ENCODE results near the gene CAPZB. TPM values are rescaled to one million over a fixed set of nuclear protein-coding genes. Genes with fewer than 3 reads are reported as not detected.

The CAPZB gene
- total RNA-seq, 1 donor from 2014 or later = 189 TPM

DNA sequence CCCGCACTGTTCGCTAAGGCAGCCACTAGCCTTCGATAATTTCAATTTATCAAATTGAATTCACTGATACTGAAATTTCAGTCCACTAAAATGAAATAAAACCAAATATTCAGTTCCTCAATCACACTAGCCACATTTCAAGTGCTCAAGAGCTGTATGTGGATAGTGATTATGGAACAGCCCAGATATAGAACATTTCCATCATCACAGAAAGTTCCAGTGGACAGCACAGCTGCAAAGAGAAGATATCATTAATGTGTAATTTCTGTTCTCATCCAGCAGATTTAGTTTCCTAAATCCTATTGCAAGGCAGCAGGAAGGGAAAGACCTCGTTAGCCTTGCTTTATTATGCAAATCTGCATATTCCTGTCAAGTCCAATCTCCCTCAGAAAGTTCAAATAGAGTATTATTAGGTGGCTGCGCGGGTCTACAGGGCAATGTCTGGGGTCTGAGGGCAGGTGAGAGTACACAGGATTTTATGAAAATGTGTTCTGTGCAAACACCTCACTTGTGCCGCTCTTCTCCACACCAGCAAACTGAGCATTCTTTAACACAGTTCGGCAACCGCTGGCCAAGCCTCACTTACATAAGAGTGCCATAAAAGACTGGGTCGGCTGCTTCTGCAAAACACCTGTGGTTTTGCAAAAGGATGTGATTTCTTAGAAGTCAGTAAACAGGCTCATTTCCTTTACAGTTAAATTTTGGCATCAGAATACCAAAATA is 22.4 kb downstream of the CAPZB start:
- H3K4me1 Mint-ChIP-seq (ENCODE audit: low read depth) = peaks cover 11% of the 10 kb centered on the region
- no peak overlapping the region for H3K27ac Mint-ChIP-seq
- H3K4me3 Mint-ChIP-seq (ENCODE audit: low read depth) = no peak overlapping the region
- TF ChIP-seq, protein P1, sequence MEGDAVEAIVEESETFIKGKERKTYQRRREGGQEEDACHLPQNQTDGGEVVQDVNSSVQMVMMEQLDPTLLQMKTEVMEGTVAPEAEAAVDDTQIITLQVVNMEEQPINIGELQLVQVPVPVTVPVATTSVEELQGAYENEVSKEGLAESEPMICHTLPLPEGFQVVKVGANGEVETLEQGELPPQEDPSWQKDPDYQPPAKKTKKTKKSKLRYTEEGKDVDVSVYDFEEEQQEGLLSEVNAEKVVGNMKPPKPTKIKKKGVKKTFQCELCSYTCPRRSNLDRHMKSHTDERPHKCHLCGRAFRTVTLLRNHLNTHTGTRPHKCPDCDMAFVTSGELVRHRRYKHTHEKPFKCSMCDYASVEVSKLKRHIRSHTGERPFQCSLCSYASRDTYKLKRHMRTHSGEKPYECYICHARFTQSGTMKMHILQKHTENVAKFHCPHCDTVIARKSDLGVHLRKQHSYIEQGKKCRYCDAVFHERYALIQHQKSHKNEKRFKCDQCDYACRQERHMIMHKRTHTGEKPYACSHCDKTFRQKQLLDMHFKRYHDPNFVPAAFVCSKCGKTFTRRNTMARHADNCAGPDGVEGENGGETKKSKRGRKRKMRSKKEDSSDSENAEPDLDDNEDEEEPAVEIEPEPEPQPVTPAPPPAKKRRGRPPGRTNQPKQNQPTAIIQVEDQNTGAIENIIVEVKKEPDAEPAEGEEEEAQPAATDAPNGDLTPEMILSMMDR (IDR thresholded peaks at IDR 0.05; ENCODE audit: unreplicated experiment) = no peak
- DNase-seq (ENCODE audit: low spot score, unreplicated experiment) = no peak
- no peaks in the 10 kb centered on the region for H3K9me3 Mint-ChIP-seq (ENCODE audit: low read depth)
- H3K27me3 Mint-ChIP-seq = no peaks in the 10 kb centered on the region
- H3K36me3 Mint-ChIP-seq (ENCODE audit: insufficient read depth) = peaks cover 6% of the 10 kb centered on the region

DNA sequence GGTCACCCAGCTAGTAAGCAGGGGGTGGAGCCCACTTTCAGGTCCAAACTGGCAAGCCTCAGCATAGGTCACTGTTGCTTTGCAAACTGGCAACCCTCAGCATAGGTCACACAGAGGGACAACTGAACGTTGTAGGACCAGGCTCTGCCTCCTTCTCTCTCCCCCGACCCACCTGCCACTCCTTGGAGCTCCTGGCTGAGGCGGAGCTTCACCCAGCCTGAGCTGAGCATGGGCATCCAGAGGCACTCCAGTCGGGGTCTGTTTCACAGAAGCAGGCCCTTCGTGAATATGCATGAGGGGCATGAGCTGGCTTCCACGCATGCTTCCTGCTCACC is 24.2 kb downstream of the CAPZB start:
- H3K36me3 Mint-ChIP-seq (ENCODE audit: insufficient read depth) = peaks cover 6% of the 10 kb centered on the region
- H3K4me1 Mint-ChIP-seq (ENCODE audit: low read depth) = peaks cover 8% of the 10 kb centered on the region
- no peaks in the 10 kb centered on the region for H3K27me3 Mint-ChIP-seq
- no peak overlapping the region for H3K27ac Mint-ChIP-seq
- H3K4me3 Mint-ChIP-seq (ENCODE audit: low read depth) = no peak overlapping the region
- TF ChIP-seq, protein P1 (IDR thresholded peaks at IDR 0.05; ENCODE audit: unreplicated experiment) = no peak
- no peaks in the 10 kb centered on the region for H3K9me3 Mint-ChIP-seq (ENCODE audit: low read depth)
- no peak for DNase-seq (ENCODE audit: low spot score, unreplicated experiment)

DNA sequence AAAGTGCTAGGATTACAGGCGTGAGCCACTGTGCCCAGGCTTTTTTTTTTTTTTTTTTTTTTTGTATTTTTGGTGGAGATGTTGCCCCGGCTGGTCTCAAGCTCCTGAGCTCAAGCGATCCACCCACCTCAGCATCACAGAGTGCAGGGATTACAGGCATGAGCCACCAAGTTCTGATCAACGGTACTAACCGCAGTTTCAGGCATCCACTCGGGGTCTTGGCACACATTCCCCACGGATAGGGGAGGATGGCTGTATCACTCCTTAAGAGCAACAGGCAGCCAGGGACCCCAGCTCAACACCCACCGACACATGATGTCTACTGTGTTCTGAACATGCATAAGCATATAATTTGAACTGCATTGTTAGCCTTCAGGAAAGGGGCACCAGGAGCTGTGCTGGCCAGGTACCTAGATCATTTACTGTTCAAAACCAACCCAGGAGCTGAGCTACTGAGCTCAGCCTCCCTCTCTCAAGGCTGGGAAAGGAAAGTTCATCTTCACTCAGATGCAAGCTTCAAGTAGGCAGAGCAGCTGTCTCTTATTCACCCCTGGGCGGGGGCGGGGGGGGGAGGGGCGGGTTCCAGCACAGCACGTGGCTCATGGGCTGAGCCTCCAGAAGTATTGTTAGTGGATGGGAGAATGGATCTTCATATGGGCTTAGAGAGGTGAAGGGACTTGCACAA is 24.7 kb downstream of the CAPZB start:
- TF ChIP-seq, protein P1 (IDR thresholded peaks at IDR 0.05; ENCODE audit: unreplicated experiment) = no peak
- no peak for DNase-seq (ENCODE audit: low spot score, unreplicated experiment)
- Mint-ChIP-seq H3K36me3 (ENCODE audit: insufficient read depth) (peaks cover 6% of the 10 kb centered on the region), H3K27ac (no peak overlapping the region), H3K4me1 (ENCODE audit: low read depth) (peaks cover 8% of the 10 kb centered on the region), H3K4me3 (ENCODE audit: low read depth) (no peak overlapping the region), H3K27me3 (no peaks in the 10 kb centered on the region), H3K9me3 (ENCODE audit: low read depth) (no peaks in the 10 kb centered on the region)

DNA sequence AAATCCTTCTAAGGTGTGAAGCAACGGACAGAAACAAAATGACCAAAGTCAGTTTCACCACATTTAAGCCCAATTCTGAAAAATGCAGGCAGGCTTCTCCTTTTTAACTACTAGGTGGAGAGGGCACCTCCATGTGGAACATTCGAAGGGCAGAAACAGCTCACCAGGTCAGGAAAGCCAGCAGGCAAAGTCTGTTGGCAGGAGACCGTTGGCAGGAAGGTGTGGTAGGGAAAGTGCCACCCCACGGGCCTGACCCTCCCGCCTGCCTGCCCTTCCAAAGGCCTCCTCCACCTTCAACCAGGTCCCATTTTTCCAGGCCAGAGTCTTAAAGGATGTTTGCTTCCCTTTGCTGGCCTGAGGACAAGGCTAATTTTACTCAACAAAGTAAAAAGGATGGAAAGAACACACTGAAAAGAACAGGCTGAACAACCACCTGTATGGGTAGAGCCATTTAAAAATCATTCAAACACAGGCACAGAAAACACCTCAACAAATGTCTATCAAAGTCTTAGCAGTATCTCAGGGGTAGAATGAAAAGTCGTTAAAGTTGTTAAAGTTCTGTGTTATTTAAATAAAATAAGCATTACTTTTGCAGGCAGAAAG is 26.4 kb downstream of the CAPZB start:
- H3K9me3 Mint-ChIP-seq (ENCODE audit: low read depth) = no peaks in the 10 kb centered on the region
- H3K4me3 Mint-ChIP-seq (ENCODE audit: low read depth) = no peak overlapping the region
- H3K27ac Mint-ChIP-seq = no peak overlapping the region
- peaks cover 2% of the 10 kb centered on the region for H3K36me3 Mint-ChIP-seq (ENCODE audit: insufficient read depth)
- no peak for DNase-seq (ENCODE audit: low spot score, unreplicated experiment)
- TF ChIP-seq, protein P1 (IDR thresholded peaks at IDR 0.05; ENCODE audit: unreplicated experiment) = no peak
- H3K27me3 Mint-ChIP-seq = no peaks in the 10 kb centered on the region
- H3K4me1 Mint-ChIP-seq (ENCODE audit: low read depth) = peaks cover 8% of the 10 kb centered on the region

DNA sequence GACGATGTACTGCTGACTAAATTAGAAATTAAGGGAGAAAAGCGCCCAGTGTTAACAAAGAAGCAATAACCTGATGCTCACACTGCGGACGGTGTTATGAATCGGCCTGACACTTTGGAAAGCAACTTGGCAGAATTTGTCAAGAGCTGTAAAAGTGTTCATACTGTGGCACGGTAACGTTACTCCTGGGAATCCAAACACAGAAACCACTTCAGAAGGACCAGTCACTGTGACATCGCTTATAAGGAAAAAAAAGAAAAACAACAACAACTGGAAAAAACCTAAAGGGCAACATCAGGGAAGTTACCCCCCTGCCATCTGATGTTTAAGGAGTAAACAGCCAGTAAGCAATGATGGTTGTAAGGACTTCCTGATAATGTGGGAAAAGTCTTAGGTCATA is 27.7 kb downstream of the CAPZB start:
- H3K9me3 Mint-ChIP-seq (ENCODE audit: low read depth) = no peaks in the 10 kb centered on the region
- no peaks in the 10 kb centered on the region for H3K27me3 Mint-ChIP-seq
- peaks cover 9% of the 10 kb centered on the region for H3K4me1 Mint-ChIP-seq (ENCODE audit: low read depth)
- H3K27ac Mint-ChIP-seq = no peak overlapping the region
- peaks cover 2% of the 10 kb centered on the region for H3K36me3 Mint-ChIP-seq (ENCODE audit: insufficient read depth)
- TF ChIP-seq, protein P1 (IDR thresholded peaks at IDR 0.05; ENCODE audit: unreplicated experiment) = no peak
- no peak for DNase-seq (ENCODE audit: low spot score, unreplicated experiment)
- no peak overlapping the region for H3K4me3 Mint-ChIP-seq (ENCODE audit: low read depth)

Data from progenitor cell of endocrine pancreas (in vitro differentiated cells).